HG03196 (cell line): Measurements from ENCODE around the gene HOXA2.
A peak's percentile ranks its signal among the peaks of the same experiment; 100 is the strongest.

Experiments used
- ATAC-seq: cut with Tn5 transposase; IDR thresholded peaks from one replicate; pipeline ENCODE4 v1.9.1; 2021; ENCODE audit not compliant: unreplicated experiment

The HOXA2 gene

GRCh38 chr7:27100694-27101170, 1.8 kb downstream of the HOXA2 start:
- ATAC-seq: no peak

- ATAC-seq: no peak
These were observed 2.8 kb downstream of the HOXA2 start for GRCh38 chr7:27099453-27100370.

- ATAC-seq: no peak
These were observed 3.7 kb downstream of the HOXA2 start for GRCh38 chr7:27098578-27099451.

GRCh38 chr7:27097686-27098577, 4.6 kb downstream of the HOXA2 start:
- no peak for ATAC-seq

GRCh38 chr7:27096768-27097514, 5.5 kb downstream of the HOXA2 start:
- ATAC-seq: no peak

GRCh38 chr7:27095897-27096767, 6.4 kb downstream of the HOXA2 start, which contains the start of gene HOXA1:
Gene HOXA1, minus strand, starts transcription at chr7:27096000. Its CDS starts 88 bp downstream, at chr7:27095912.
- peak; percentile 86 for ATAC-seq

GRCh38 chr7:27095050-27095896, 7.2 kb downstream of the HOXA2 start:
- ATAC-seq: no peak

GRCh38 chr7:27094304-27095049, 8.0 kb downstream of the HOXA2 start:
- no peak for ATAC-seq

- no peak for ATAC-seq
These were observed 9.1 kb downstream of the HOXA2 start for GRCh38 chr7:27093184-27093895.

- no peak for ATAC-seq
These were observed 9.7 kb downstream of the HOXA2 start for GRCh38 chr7:27092819-27093110.

GRCh38 chr7:27091941-27092818, 10.3 kb downstream of the HOXA2 start:
- ATAC-seq: no peak

GRCh38 chr7:27091105-27091504, 11.4 kb downstream of the HOXA2 start:
- ATAC-seq: no peak

- ATAC-seq: no peak
These were observed 14.2 kb downstream of the HOXA2 start for GRCh38 chr7:27088002-27088922.

GRCh38 chr7:27083646-27084045, 18.8 kb downstream of the HOXA2 start:
- ATAC-seq: no peak

GRCh38 chr7:27082171-27082570, 20.3 kb downstream of the HOXA2 start:
- ATAC-seq: no peak
